HPDE6-E6E7 (cell line): ENCODE results near the gene CNIH3.
"Not testable (repeated sequence)": the region's sequence is repeated elsewhere in the genome, so short reads cannot be mapped to it uniquely, and the experiment has no call there.

Source experiments
- DNase-seq: peaks from one replicate; pipeline ENCODE4 v3.0.0; 2011; ENCODE audit warnings: missing footprints; ENCODE audit errors: extremely low spot score

Gene CNIH3

DNA sequence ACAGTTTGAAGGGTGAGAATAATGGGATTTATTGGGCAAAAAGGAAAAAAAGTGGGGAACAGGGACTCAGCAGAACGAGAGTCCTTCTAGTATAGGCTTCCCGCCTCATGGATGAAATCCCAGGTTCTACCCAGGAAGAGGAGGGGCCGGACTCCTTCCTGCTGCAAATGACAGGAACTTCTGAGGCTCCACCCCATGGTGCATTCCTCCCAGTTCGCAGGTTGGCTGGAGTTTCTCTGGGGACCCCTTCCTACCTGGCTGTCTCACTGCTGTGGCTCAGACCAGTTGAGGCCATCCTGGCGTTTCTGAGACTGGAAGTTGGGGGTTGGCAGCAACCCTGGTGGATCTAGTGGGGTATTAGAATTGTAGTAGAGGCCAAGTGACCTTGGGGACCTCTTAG, 27.5 kb downstream of the CNIH3 start:
- DNase-seq = no peak

GRCh38 chr1:224644553-224645154, 28.5 kb downstream of the CNIH3 start:
- DNase-seq = peak; percentile 63

- DNase-seq = no peak
Observed at GRCh38 chr1:224647449-224647848, 31.3 kb downstream of the CNIH3 start.

GRCh38 chr1:224650290-224650689, 34.2 kb downstream of the CNIH3 start:
- no peak for DNase-seq

DNA sequence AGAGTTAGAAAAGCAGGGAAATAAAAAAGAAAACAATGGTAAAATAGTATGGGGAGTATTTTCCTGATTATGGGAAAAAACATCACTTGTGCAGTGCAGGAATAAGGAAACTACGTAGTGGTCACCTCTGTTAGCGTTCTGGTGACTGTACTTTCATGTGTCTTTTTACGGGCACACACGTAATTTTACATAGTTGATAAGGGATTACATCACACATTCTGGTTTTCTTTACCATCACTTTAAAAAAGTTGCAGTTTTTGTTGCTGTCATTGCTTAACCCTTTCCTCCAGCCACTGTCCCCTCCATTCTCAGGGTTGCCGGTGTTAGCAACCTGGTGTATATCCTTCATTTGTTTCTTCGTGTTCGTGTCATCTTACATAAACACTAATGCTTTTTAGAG, 35.1 kb downstream of the CNIH3 start:
- DNase-seq = no peak

DNA sequence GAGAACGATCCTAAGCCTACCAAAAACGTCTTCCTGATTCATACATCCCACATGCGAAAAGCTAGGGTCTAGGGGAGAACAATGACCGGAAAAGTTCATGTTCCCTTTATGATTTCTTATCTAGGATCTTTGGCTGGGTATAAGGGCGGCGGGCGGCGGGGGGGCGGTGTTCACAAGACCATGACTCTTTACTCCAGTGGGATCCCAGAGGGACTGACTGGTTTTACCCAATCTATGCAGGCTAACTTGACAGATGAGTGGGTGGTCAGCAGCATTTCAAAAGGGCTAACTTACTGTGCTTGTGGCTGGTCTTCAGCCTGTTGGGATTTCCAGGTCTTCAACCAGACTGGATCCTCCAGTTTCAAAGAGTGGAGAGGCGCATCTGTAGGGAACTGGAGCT, 40.3 kb downstream of the CNIH3 start:
- no peak for DNase-seq

- no peak for DNase-seq
Observed at GRCh38 chr1:224660074-224660473, 44.0 kb downstream of the CNIH3 start.

- DNase-seq = no peak
Observed at GRCh38 chr1:224662870-224663269, 46.8 kb downstream of the CNIH3 start.

DNA sequence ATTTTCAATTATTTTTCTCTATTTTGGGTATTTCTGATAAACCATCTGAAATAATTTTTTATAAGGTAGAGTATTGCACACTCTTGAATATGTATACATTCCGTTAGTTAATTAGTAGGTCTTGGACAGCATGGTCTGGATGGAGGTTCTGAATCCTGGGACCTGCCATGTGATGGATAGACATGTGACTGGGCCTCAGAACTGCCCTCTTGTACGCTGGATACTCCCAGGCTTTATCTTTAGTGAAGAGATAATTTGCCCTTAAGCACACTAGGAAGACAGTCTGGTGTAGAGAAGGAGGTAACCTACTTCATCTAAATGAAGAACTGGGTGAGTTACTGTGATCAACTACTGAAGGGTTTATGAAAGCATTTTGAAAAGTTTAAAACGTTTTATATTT, 48.9 kb downstream of the CNIH3 start:
- no peak for DNase-seq

- DNase-seq = no peak
Observed at GRCh38 chr1:224666078-224666477, 50.0 kb downstream of the CNIH3 start.

DNA sequence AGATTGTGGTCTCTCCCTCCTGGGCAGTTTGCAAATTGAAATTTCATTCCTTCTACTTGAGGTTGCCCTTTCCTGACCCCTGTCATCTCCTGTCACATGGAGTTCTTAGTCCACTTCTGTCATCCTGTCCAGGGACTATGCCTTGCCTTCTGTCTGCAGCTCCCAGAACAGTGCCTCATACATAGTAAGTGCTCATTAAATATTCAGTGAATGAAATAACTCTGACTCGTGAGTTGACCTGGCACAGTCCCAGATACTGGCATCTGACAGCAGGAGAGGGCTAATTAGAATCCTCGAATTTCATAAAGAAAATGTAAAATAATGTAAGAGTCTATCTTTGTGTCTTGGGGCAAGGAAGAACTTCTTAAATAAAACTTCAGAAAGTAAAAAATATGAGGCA, 50.8 kb downstream of the CNIH3 start:
- no peak for DNase-seq

GRCh38 chr1:224668984-224669383, 52.9 kb downstream of the CNIH3 start:
- DNase-seq = no peak

GRCh38 chr1:224669403-224669802, 53.3 kb downstream of the CNIH3 start:
- no peak for DNase-seq

DNA sequence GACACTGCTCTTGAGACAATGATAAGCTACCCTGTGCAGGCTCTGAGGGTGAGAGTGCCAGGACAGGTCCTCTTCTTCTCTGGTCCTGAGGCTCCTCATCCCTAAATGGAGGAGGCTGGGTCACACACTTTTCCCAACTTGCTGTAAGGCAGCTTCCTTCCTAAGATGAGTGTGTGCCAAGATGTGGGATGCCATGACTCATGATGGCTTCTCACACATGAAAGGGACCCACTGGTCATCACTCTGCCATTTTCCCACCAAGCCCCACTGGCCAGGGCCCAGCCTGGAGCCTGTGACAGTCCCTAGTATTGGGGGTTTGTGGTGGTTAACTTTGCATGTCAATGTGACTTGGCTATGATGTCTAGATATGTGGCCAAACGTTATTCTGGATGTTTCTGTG, 54.4 kb downstream of the CNIH3 start:
- no peak for DNase-seq

DNA sequence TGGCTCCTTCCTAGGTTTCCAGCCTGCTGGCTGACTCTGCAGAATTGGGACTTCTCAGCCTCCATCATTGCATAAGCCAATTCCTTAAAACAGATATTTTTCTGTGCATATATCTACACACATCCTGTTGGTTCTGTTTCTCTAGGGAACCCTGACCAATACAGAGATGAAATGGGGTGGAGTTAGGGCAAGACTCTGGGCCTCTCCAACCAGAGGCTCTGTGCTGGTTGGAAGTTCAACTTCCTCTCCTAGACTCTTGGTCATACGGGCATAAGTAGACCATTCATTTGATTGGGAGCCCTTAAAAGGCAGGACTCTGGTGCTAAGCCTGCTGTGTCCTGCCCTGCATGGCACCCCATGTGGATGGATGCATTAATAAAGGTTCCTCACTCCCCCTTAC, 55.0 kb downstream of the CNIH3 start:
- no peak for DNase-seq

DNA sequence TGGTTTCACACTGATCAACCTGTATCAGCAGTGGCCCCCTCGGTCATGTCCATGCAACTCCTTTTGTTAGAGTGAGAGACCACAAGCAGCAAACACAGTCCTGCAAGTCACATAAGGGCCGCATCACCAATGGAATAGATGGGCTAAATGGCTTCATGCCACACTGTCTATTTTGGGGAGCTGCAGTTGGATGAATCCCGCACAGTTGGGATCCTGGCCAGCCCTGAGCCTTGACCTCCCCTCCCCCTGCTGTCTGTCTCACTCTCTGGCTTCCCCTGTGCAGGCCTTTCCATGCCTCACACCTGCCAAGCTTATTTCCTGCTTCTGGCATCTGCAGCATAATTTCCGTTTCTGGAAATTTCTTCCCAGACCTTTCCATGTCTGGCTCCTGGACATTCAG, 57.0 kb downstream of the CNIH3 start:
- DNase-seq = no peak

DNA sequence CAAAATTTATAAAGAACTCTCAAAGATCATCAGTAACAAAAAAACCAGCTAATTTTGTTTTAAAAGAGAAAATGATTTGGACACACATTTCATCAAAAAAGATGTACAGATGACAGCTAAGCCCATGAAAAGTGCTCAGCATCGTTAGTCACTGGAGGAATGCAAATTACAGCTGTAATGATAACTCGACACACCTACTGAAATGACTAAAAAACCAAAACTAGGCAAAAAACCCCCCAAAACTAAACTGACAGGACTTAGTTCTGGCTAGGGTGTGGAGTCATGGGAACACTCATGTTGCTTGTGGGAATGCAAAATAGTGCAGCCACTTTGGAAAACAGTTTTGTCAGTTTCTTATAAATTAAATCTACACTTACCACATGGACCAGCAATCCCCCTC, 59.5 kb downstream of the CNIH3 start:
- no peak for DNase-seq

DNA sequence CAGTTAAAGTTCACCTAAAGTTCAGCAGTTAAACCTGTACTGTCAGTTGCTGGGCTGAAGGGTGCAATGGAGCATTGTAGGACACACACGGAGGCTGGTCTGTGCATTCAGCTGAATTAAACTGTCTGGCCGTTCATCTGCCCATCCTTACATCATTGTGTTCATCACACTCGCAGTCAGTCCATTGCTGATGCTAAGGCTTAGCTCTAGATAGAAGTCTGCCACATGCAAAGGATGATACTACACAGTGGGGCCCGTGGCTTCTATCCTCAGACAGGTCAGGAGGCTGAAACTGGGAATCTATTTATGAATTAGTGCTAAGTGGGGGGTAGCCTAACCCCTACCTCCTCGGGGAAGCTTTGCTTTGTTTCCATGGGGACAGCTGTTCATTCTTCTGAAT, 60.4 kb downstream of the CNIH3 start:
- no peak for DNase-seq

DNA sequence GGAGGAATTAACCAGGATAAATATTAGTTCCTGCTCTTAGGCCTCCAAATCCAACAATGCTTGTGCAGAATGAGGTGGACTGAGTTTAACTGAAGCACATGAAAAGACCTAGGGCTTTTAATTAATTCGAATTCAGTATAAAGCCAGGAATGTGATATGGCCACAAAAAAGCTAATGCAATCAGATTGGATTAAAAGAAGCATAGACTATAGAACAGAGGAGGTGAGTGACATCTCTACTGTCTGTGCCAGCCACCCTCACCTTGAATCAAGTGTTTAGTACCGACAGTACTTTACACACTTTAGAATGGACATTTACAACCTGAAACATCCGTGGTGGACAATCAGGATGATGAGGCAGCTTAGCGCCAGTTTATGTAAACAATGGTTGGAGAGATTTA, 62.1 kb downstream of the CNIH3 start:
- no peak for DNase-seq

DNA sequence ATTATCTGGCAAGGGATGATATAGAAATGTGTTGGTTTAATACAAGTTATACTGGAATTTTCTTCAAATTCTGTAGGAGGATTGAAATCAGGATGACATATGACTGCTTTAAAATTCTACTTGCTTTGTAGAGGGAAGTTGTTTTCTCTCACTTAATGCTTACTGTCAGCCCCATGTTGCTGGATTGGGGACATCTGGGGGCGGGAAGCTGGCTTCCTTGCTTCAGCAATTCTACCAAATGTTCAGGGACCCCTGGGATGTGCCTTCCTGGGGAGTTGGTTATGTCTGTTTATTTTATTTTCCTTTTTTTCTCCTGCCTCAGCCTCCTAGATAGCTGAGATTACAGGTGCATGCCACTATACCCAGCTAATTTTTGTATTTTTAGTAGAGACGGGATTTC, 63.5 kb downstream of the CNIH3 start:
- DNase-seq = no peak

DNA sequence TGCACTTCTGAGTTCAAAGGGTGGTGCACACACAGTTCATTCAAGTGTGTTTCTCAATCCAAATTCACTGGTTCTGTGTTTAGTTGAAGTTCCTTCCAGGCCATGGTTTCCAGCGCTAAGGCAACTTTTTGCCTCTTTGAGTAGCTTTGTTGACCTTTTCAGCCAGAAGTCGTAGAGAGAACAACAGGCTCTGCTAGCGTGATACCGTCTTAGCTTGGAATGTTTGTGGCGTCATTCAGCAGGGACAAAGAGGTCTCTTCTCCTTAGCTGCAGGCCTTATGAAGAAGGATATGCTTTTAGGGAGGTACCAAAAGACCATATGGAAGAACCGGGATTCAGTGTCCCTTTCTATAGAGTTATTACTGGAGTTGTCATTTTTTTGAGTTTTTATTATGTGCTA, 65.7 kb downstream of the CNIH3 start:
- DNase-seq = no peak

GRCh38 chr1:224683936-224684335, 67.8 kb downstream of the CNIH3 start:
- DNase-seq = no peak

GRCh38 chr1:224684979-224685425, 68.9 kb downstream of the CNIH3 start:
- no peak for DNase-seq

DNA sequence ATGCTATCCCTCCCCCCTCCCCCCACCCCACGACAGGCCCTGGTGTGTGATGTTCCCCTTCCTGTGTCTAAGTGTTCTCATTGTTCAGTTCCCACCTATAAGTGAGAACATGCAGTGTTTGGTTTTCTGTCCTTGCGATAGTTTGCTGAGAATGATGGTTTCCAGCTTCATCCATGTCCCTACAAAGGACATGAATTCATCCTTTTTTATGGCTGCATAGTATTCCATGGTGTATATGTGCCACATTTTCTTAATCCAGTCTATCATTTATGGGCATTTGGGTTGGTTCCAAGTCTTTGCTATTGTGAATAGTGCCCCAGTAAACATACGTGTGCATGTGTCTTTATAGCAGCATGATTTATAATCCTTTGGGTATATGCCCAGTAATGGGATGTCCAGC, 70.0 kb downstream of the CNIH3 start:
- not testable (repeated sequence) for DNase-seq
